EH (cell line): ENCODE data around the gene RDH13.
"Not testable (repeated sequence)": the region's sequence is repeated elsewhere in the genome, so short reads cannot be mapped to it uniquely, and the experiment has no call there.

Source experiments
- DNase-seq: peaks from one replicate; pipeline ENCODE4 v3.0.0-alpha.2; 2015; ENCODE audit warnings: low read depth

The RDH13 gene

GRCh38 chr19:55015126-55015525 is 47.8 kb downstream of the RDH13 start:
- no peak for DNase-seq

- DNase-seq: no peak
Observed at GRCh38 chr19:55014714-55015113, 48.2 kb downstream of the RDH13 start.

- no peak for DNase-seq
Observed at GRCh38 chr19:55013596-55013995, 49.4 kb downstream of the RDH13 start.

- DNase-seq: no peak
Observed at GRCh38 chr19:55012306-55012705, 50.6 kb downstream of the RDH13 start.

GRCh38 chr19:55010561-55010960 is 52.4 kb downstream of the RDH13 start:
- DNase-seq: not testable (repeated sequence)

GRCh38 chr19:55008781-55009180 is 54.2 kb downstream of the RDH13 start:
- DNase-seq: not testable (repeated sequence)

- not testable (repeated sequence) for DNase-seq
Observed at GRCh38 chr19:55008189-55008588, 54.8 kb downstream of the RDH13 start.

- not testable (repeated sequence) for DNase-seq
Observed at GRCh38 chr19:55007537-55007936, 55.4 kb downstream of the RDH13 start.

- DNase-seq: not testable (repeated sequence)
Observed at GRCh38 chr19:55006795-55007194, 56.2 kb downstream of the RDH13 start.

- DNase-seq: no peak
Observed at GRCh38 chr19:55005684-55006488, 57.1 kb downstream of the RDH13 start.

- no peak for DNase-seq
Observed at GRCh38 chr19:55000761-55001160, 62.2 kb downstream of the RDH13 start.

GRCh38 chr19:54998751-54999239 is 64.2 kb downstream of the RDH13 start:
- not testable (repeated sequence) for DNase-seq

GRCh38 chr19:54995561-54995960 is 67.4 kb downstream of the RDH13 start:
- DNase-seq: no peak
